Measurements from ENCODE around the gene IGF2BP3.

IGF2BP3 gene

GRCh38 chr7:23371654-23372053, 98.6 kb downstream of the IGF2BP3 start:
- peaks cover 99% of the 10 kb centered on the region for H3K4me1 ChIP-seq (ENCODE audit: low read depth, poor library complexity, severe bottlenecking)
- H3K36me3 ChIP-seq (ENCODE audit: insufficient read depth) = peaks cover 4% of the 10 kb centered on the region; the same call in 1 of the 2 replicates
- H3K79me2 ChIP-seq (ENCODE audit: insufficient read depth, low read depth) = peaks cover 81% of the 10 kb centered on the region; the same call in 1 of the 2 replicates
- no peak overlapping the region for H3K9ac ChIP-seq
- peaks cover 63% of the 10 kb centered on the region for H4K20me1 ChIP-seq (ENCODE audit: insufficient read depth)
- TF ChIP-seq CTCF (conservative IDR thresholded peaks at IDR 0.05; ENCODE audit: low read depth, low read length) = no peak
- H2AFZ ChIP-seq (ENCODE audit: low read depth) = no peak overlapping the region
- H3K4me2 ChIP-seq = no peak overlapping the region
- H3K27ac ChIP-seq = no peak overlapping the region
- H3K27me3 ChIP-seq (ENCODE audit: insufficient read depth, low read depth) = no peaks in the 10 kb centered on the region
- no peak overlapping the region for H3K4me3 ChIP-seq (IDR thresholded peaks at IDR 0.05; ENCODE audit: insufficient read depth, low read depth, low read length)

DNA sequence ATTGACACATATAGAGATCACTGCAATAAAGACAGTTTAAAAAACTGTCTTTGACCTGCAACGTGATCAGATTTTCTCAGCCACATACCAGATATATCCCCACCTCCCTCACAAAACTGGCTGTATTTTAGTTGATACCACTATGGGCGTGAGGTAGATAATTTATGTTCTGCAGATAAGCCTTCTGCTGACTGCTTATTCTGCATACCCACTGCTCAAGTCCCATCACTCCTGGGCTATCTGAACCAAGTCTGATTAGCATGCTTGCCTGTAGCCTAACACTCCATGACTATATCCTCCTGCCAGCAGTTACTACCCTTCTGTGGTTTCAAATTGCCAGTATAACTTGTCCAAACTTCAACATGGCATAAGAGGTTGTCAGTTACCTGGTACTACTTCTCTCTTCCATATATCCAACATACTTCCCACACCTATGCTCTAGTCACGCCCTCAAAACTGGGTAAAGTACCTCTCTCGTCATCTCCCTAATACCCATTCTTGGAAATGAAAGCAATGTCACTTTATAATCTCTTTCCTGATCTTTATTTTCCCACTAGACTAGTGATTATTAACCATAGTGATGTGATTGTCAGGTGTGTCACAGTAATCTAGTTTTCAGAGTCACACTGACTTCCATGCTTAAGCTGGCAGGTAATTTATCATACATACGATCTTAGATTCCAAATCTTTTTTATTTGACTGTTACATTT, 100.4 kb downstream of the IGF2BP3 start:
- H2AFZ ChIP-seq (ENCODE audit: low read depth) = no peak overlapping the region
- peak overlapping the region; percentile 8; the same call in 1 of the 2 replicates for H3K4me2 ChIP-seq
- H3K27me3 ChIP-seq (ENCODE audit: insufficient read depth, low read depth) = no peaks in the 10 kb centered on the region
- peaks cover 4% of the 10 kb centered on the region; the same call in 1 of the 2 replicates for H3K36me3 ChIP-seq (ENCODE audit: insufficient read depth)
- H3K4me3 ChIP-seq (IDR thresholded peaks at IDR 0.05; ENCODE audit: insufficient read depth, low read depth, low read length) = no peak overlapping the region
- TF ChIP-seq CTCF (conservative IDR thresholded peaks at IDR 0.05; ENCODE audit: low read depth, low read length) = no peak
- H3K4me1 ChIP-seq (ENCODE audit: low read depth, poor library complexity, severe bottlenecking) = peaks cover 87% of the 10 kb centered on the region
- H3K27ac ChIP-seq = no peak overlapping the region
- no peak overlapping the region for H3K9ac ChIP-seq
- H4K20me1 ChIP-seq (ENCODE audit: insufficient read depth) = peaks cover 64% of the 10 kb centered on the region
- H3K79me2 ChIP-seq (ENCODE audit: insufficient read depth, low read depth) = peaks cover 87% of the 10 kb centered on the region

DNA sequence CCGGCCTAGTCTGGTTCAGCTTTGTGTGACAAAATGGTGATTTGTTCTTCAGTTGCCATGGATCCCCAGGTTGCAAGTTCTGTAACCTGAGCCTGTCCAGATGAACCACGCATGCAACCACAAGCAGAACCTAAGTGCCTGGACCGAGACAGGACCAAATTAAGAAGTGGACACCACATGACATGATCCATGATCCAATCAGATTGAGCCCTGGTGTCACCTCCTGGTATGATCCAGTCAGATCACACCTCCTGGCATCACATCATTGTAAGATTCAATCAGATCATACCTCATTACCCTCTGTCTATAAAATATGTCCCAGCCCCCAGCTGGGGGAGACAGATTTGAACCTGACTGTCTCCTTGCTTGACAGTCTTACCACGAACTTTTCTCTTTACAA, 101.2 kb downstream of the IGF2BP3 start:
- no peak overlapping the region for H3K9ac ChIP-seq
- H3K27ac ChIP-seq = no peak overlapping the region
- no peak overlapping the region for H2AFZ ChIP-seq (ENCODE audit: low read depth)
- H3K27me3 ChIP-seq (ENCODE audit: insufficient read depth, low read depth) = no peaks in the 10 kb centered on the region
- H3K4me3 ChIP-seq (IDR thresholded peaks at IDR 0.05; ENCODE audit: insufficient read depth, low read depth, low read length) = no peak overlapping the region
- H3K4me1 ChIP-seq (ENCODE audit: low read depth, poor library complexity, severe bottlenecking) = peaks cover 80% of the 10 kb centered on the region
- no peak for TF ChIP-seq CTCF (conservative IDR thresholded peaks at IDR 0.05; ENCODE audit: low read depth, low read length)
- H3K79me2 ChIP-seq (ENCODE audit: insufficient read depth, low read depth) = peaks cover 87% of the 10 kb centered on the region
- H3K36me3 ChIP-seq (ENCODE audit: insufficient read depth) = peaks cover 4% of the 10 kb centered on the region; the same call in 1 of the 2 replicates
- H3K4me2 ChIP-seq = peak overlapping the region; percentile 10; the same call in 1 of the 2 replicates
- peaks cover 61% of the 10 kb centered on the region for H4K20me1 ChIP-seq (ENCODE audit: insufficient read depth)

DNA sequence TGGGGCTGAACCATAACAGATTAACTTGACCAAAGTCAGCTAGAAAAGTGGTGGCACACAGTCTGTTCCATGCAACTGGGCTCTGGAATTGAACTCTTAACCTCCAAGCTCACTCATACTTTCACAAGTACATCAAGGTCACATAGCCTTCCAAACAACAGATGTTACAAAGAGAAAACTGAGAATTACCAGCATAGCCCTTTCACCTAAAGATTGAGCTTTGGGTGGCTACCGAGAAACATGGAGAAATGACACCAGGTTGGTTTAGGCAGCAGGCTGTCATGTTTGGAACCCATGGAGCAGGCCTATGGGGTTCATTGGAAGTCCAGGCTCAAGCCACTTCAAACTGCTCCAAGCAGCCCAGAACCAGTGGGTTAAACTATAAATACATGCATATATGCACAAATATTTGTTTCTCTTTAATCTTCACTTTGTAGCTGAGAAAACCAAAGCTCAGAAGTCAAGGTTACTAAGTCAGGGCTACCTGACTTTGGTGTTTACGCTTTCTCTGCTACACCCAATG, 112.1 kb downstream of the IGF2BP3 start:
- Histone ChIP-seq H3K27ac (peak overlapping the region; percentile 11; the same call in 1 of the 2 replicates), H3K36me3 (ENCODE audit: insufficient read depth) (no peaks in the 10 kb centered on the region; the same call in 1 of the 2 replicates)

More for the DNA sequence above, 112.1 kb downstream of the IGF2BP3 start:
- Histone ChIP-seq H3K4me3 (IDR thresholded peaks at IDR 0.05; ENCODE audit: insufficient read depth, low read depth, low read length) (no peak overlapping the region), H4K20me1 (ENCODE audit: insufficient read depth) (peaks cover 14% of the 10 kb centered on the region), H3K4me2 (no peak overlapping the region), H3K9ac (no peak overlapping the region), H2AFZ (ENCODE audit: low read depth) (no peak overlapping the region), H3K4me1 (ENCODE audit: low read depth, poor library complexity, severe bottlenecking) (peaks cover 39% of the 10 kb centered on the region), H3K79me2 (ENCODE audit: insufficient read depth, low read depth) (peaks cover 44% of the 10 kb centered on the region; the same call in 1 of the 2 replicates), H3K27me3 (ENCODE audit: insufficient read depth, low read depth) (no peaks in the 10 kb centered on the region)
- TF ChIP-seq CTCF (conservative IDR thresholded peaks at IDR 0.05; ENCODE audit: low read depth, low read length) = no peak

Data from KMS-11 (cell line).